ENCODE results near the gene CS. TPM values are rescaled to one million over a fixed set of nuclear protein-coding genes. Genes with fewer than 3 reads are reported as not detected.

The CS gene
- total RNA-seq, 4 donors from 2014 or later, result 40.0 to 157 (median 72.8) TPM

GRCh38 chr12:56298828-56299227 is 1.3 kb downstream of the CS start:
- Histone ChIP-seq H3K27me3 (no peaks in the 10 kb centered on the region), H3K36me3 (no peaks in the 10 kb centered on the region), H3K27ac (peak overlapping the region; percentile 87 to 93), H3K9me3 (no peaks in the 10 kb centered on the region), H3K4me3 (peak overlapping the region in 1 of 2 donors; percentile 85), H3K4me1 (peaks cover 0 to 10% of the 10 kb centered on the region in 2 donors)
- intact Hi-C loops (cut with DNase I; ENCODE audit: low total_unique reads), result no loop called here
- TF ChIP-seq POLR2A (IDR thresholded peaks at IDR 0.05) (no peak), CTCF (IDR thresholded peaks at IDR 0.05) (no peak)
- DNase-seq, result no peak

- intact Hi-C loops (cut with DNase I; ENCODE audit: low total_unique reads), result no loop called here
- Histone ChIP-seq H3K27ac (no peak overlapping the region), H3K36me3 (no peaks in the 10 kb centered on the region), H3K4me1 (peaks cover 0 to 10% of the 10 kb centered on the region in 2 donors), H3K9me3 (no peaks in the 10 kb centered on the region), H3K27me3 (no peaks in the 10 kb centered on the region), H3K4me3 (no peak overlapping the region)
- no peak for DNase-seq
- TF ChIP-seq POLR2A (IDR thresholded peaks at IDR 0.05) (no peak), CTCF (IDR thresholded peaks at IDR 0.05) (no peak)
These were observed 2.7 kb downstream of the CS start for GRCh38 chr12:56297400-56297799.

- Histone ChIP-seq H3K4me1 (peaks cover 0 to 8% of the 10 kb centered on the region in 2 donors), H3K27me3 (no peaks in the 10 kb centered on the region), H3K4me3 (no peak overlapping the region), H3K27ac (no peak overlapping the region), H3K9me3 (no peaks in the 10 kb centered on the region), H3K36me3 (no peaks in the 10 kb centered on the region)
- no peak for TF ChIP-seq CTCF (IDR thresholded peaks at IDR 0.05)
- TF ChIP-seq POLR2A (IDR thresholded peaks at IDR 0.05), result no peak
- DNase-seq, result no peak
- intact Hi-C loops (cut with DNase I; ENCODE audit: low total_unique reads), result loop anchor here (1.0 kb wide), 1 partner anchor 19 kb away; no protein-coding TSS in a partner anchor
These were observed 3.8 kb downstream of the CS start for GRCh38 chr12:56296295-56296694.

GRCh38 chr12:56293795-56294194 is 6.3 kb downstream of the CS start:
- H3K4me1 ChIP-seq, result peaks cover 0 to 5% of the 10 kb centered on the region in 2 donors
- DNase-seq, result no peak
- no peaks in the 10 kb centered on the region for H3K27me3 ChIP-seq
- H3K9me3 ChIP-seq, result no peaks in the 10 kb centered on the region
- no peak overlapping the region for H3K4me3 ChIP-seq
- TF ChIP-seq POLR2A (IDR thresholded peaks at IDR 0.05), result no peak
- TF ChIP-seq CTCF (IDR thresholded peaks at IDR 0.05), result no peak
- intact Hi-C loops (cut with DNase I; ENCODE audit: low total_unique reads), result no loop called here
- no peak overlapping the region for H3K27ac ChIP-seq
- no peaks in the 10 kb centered on the region for H3K36me3 ChIP-seq

GRCh38 chr12:56288705-56289387 is 11.3 kb downstream of the CS start:
- no peaks in the 10 kb centered on the region for H3K27me3 ChIP-seq
- H3K4me3 ChIP-seq, result no peak overlapping the region
- no peak overlapping the region for H3K27ac ChIP-seq
- intact Hi-C loops (cut with DNase I; ENCODE audit: low total_unique reads), result no loop called here
- no peaks in the 10 kb centered on the region for H3K9me3 ChIP-seq
- H3K4me1 ChIP-seq, result no peaks in the 10 kb centered on the region
- DNase-seq, result no peak
- TF ChIP-seq CTCF (IDR thresholded peaks at IDR 0.05) (no peak), POLR2A (IDR thresholded peaks at IDR 0.05) (no peak)
- H3K36me3 ChIP-seq, result no peaks in the 10 kb centered on the region

All from uterus (tissue), 4 donors.